KMS-11 (cell line): Measurements from ENCODE around the gene DENND5A.
A peak's percentile ranks its signal among the peaks of the same experiment; 100 is the strongest.
"Not testable (repeated sequence)": the region's sequence is repeated elsewhere in the genome, so short reads cannot be mapped to it uniquely, and the experiment has no call there.

Experiments used
- H2AFZ ChIP-seq: fragments of 200-600 bp; sonication (generic); 2 replicates; pipeline ENCODE4 v1.6.1; 2016; ENCODE audit warnings: antibody characterized with exemption, mixed run types, low read depth
- H3K27ac ChIP-seq: fragments of 200-600 bp; sonication (generic); 2 replicates; pipeline ENCODE4 v1.6.1; 2016; ENCODE audit warnings: mild to moderate bottlenecking, mixed run types
- H3K27me3 ChIP-seq: fragments of 200-600 bp; sonication (generic); 2 replicates; pipeline ENCODE4 v1.6.1; 2017; ENCODE audit warnings: mild to moderate bottlenecking, low read depth, mixed run types, moderate library complexity; ENCODE audit not compliant: insufficient read depth
- H3K36me3 ChIP-seq: fragments of 200-600 bp; sonication (generic); 2 replicates; pipeline ENCODE4 v1.6.1; 2017; ENCODE audit warnings: mild to moderate bottlenecking, mixed run types; ENCODE audit not compliant: insufficient read depth
- H3K4me1 ChIP-seq: fragments of 200-600 bp; sonication (generic); 2 replicates; pipeline ENCODE4 v1.6.1; 2016; ENCODE audit warnings: mild to moderate bottlenecking, low read depth, mixed run types; ENCODE audit not compliant: poor library complexity, severe bottlenecking
- H3K4me2 ChIP-seq: fragments of 200-600 bp; sonication (generic); 2 replicates; pipeline ENCODE4 v1.7.0; 2016; ENCODE audit warnings: mild to moderate bottlenecking, mixed run types
- H3K4me3 ChIP-seq: fragments of 200-600 bp; sonication (generic); IDR thresholded peaks from 2 replicates; pipeline ENCODE4 v1.6.1; 2017; ENCODE audit warnings: low read depth, low read length, mixed read lengths; ENCODE audit not compliant: insufficient read depth
- H3K79me2 ChIP-seq: fragments of 200-600 bp; sonication (generic); 2 replicates; pipeline ENCODE4 v1.6.1; 2016; ENCODE audit warnings: low read depth, mixed run types; ENCODE audit not compliant: insufficient read depth
- H3K9ac ChIP-seq: fragments of 200-600 bp; sonication (generic); 2 replicates; pipeline ENCODE4 v1.6.1; 2016; ENCODE audit warnings: mild to moderate bottlenecking, mixed run types
- H4K20me1 ChIP-seq: fragments of 200-600 bp; sonication (generic); 2 replicates; pipeline ENCODE4 v1.6.1; 2016; ENCODE audit warnings: mild to moderate bottlenecking, mixed run types; ENCODE audit not compliant: insufficient read depth
- CTCF ChIP-seq: fragments of 200-600 bp; sonication (generic); conservative IDR thresholded peaks from 2 replicates; pipeline ENCODE4 v1.6.1; 2017; ENCODE audit warnings: low read depth, mild to moderate bottlenecking, antibody characterized with exemption, low read length, moderate library complexity, mixed read lengths

Gene DENND5A

GRCh38 chr11:9259981-9260837 lies 4.9 kb downstream of the DENND5A start:
- peaks cover 35% of the 10 kb centered on the region for H3K4me1 ChIP-seq
- no peaks in the 10 kb centered on the region for H4K20me1 ChIP-seq
- H3K4me3 ChIP-seq, result no peak overlapping the region
- H3K27ac ChIP-seq, result no peak overlapping the region
- H3K9ac ChIP-seq, result no peak overlapping the region
- peak overlapping the region; percentile 44 for H3K4me2 ChIP-seq
- H3K27me3 ChIP-seq, result peaks cover 10% of the 10 kb centered on the region
- no peaks in the 10 kb centered on the region for H3K36me3 ChIP-seq
- no peak for TF ChIP-seq CTCF
- no peak overlapping the region for H2AFZ ChIP-seq
- H3K79me2 ChIP-seq, result no peaks in the 10 kb centered on the region

GRCh38 chr11:9258279-9258678 lies 6.9 kb downstream of the DENND5A start:
- not testable (repeated sequence) for H3K4me2 ChIP-seq, H3K79me2 ChIP-seq, H3K36me3 ChIP-seq, H4K20me1 ChIP-seq, H3K27me3 ChIP-seq, H3K4me3 ChIP-seq, H3K27ac ChIP-seq, H2AFZ ChIP-seq, H3K9ac ChIP-seq
- H3K4me1 ChIP-seq, result peaks cover 41% of the 10 kb centered on the region

GRCh38 chr11:9254416-9254815 lies 10.7 kb downstream of the DENND5A start:
- Histone ChIP-seq H3K79me2 (no peaks in the 10 kb centered on the region), H3K4me1 (peaks cover 46% of the 10 kb centered on the region), H2AFZ (no peak overlapping the region), H3K4me3 (no peak overlapping the region), H3K27ac (no peak overlapping the region), H4K20me1 (no peaks in the 10 kb centered on the region), H3K4me2 (no peak overlapping the region), H3K27me3 (no peaks in the 10 kb centered on the region), H3K36me3 (no peaks in the 10 kb centered on the region), H3K9ac (no peak overlapping the region)
- no peak for TF ChIP-seq CTCF

GRCh38 chr11:9253086-9253485 lies 12.1 kb downstream of the DENND5A start:
- no peaks in the 10 kb centered on the region for H3K27me3 ChIP-seq
- H3K27ac ChIP-seq, result no peak overlapping the region
- H3K9ac ChIP-seq, result no peak overlapping the region
- TF ChIP-seq CTCF, result no peak
- H3K4me1 ChIP-seq, result peaks cover 59% of the 10 kb centered on the region
- H3K4me2 ChIP-seq, result no peak overlapping the region
- H2AFZ ChIP-seq, result no peak overlapping the region
- H3K4me3 ChIP-seq, result no peak overlapping the region
- no peaks in the 10 kb centered on the region for H4K20me1 ChIP-seq
- H3K79me2 ChIP-seq, result no peaks in the 10 kb centered on the region
- no peaks in the 10 kb centered on the region for H3K36me3 ChIP-seq

GRCh38 chr11:9251311-9251710 lies 13.8 kb downstream of the DENND5A start:
- no peak overlapping the region for H2AFZ ChIP-seq
- peak overlapping the region; percentile 33; the same call in 1 of the 2 replicates for H3K27ac ChIP-seq
- H3K36me3 ChIP-seq, result no peaks in the 10 kb centered on the region
- peak overlapping the region; percentile 92; the same call in 1 of the 2 replicates for H3K4me2 ChIP-seq
- no peaks in the 10 kb centered on the region for H4K20me1 ChIP-seq
- H3K4me1 ChIP-seq, result peaks cover 74% of the 10 kb centered on the region
- no peak overlapping the region for H3K4me3 ChIP-seq
- H3K79me2 ChIP-seq, result no peaks in the 10 kb centered on the region
- H3K27me3 ChIP-seq, result no peaks in the 10 kb centered on the region
- no peak overlapping the region for H3K9ac ChIP-seq
- no peak for TF ChIP-seq CTCF
